ENCODE measurements around the gene SLC41A2. TPM values are rescaled to one million over a fixed set of nuclear protein-coding genes. Genes with fewer than 3 reads are reported as not detected.

The SLC41A2 gene
- total and polyA plus RNA-seq, 9 donors, result 3.1 to 55.1 (median 26.5) TPM

- intact Hi-C loops (cut with DNase I), result no loop called here
- H3K4me3 ChIP-seq, result no peak overlapping the region
- no peak for DNase-seq
- no peak for TF ChIP-seq CTCF (IDR thresholded peaks at IDR 0.05)
- TF ChIP-seq POLR2A (IDR thresholded peaks at IDR 0.05), result no peak
- no peak for TF ChIP-seq EP300 (IDR thresholded peaks at IDR 0.05)
- H3K27ac ChIP-seq, result no peak overlapping the region
- H3K27me3 ChIP-seq, result no peaks in the 10 kb centered on the region
- no peaks in the 10 kb centered on the region for H3K4me1 ChIP-seq (ENCODE audit: insufficient read depth)
- WGBS, 3 donors, result 81 to 82% (median 81%) methylated on average over 2 of the region's 2 CpGs
- H3K9me3 ChIP-seq, result no peaks in the 10 kb centered on the region
- H3K36me3 ChIP-seq, result no peaks in the 10 kb centered on the region
Measured at GRCh38 chr12:104929368-104929767, 28.7 kb downstream of the SLC41A2 start.

- 91 to 94% (median 92%) methylated on average over 7 of the region's 7 CpGs for whole genome bisulfite sequencing, 3 donors
- intact Hi-C loops (cut with DNase I), result no loop called here
Measured at GRCh38 chr12:104928036-104928745, 29.9 kb downstream of the SLC41A2 start.

GRCh38 chr12:104925501-104925900 lies 32.6 kb downstream of the SLC41A2 start:
- TF ChIP-seq EP300 (IDR thresholded peaks at IDR 0.05) (no peak), POLR2A (IDR thresholded peaks at IDR 0.05) (no peak), CTCF (IDR thresholded peaks at IDR 0.05) (no peak)
- no peaks in the 10 kb centered on the region for H3K4me1 ChIP-seq (ENCODE audit: insufficient read depth)
- no peaks in the 10 kb centered on the region for H3K36me3 ChIP-seq
- H3K9me3 ChIP-seq, result no peaks in the 10 kb centered on the region
- no peaks in the 10 kb centered on the region for H3K27me3 ChIP-seq
- H3K4me3 ChIP-seq, result no peak overlapping the region
- no peak for DNase-seq
- H3K27ac ChIP-seq, result no peak overlapping the region
- WGBS, 3 donors, result 96% methylated on average over 7 of the region's 7 CpGs
- intact Hi-C loops (cut with DNase I), result no loop called here

More at GRCh38 chr12:104928036-104928745, 29.9 kb downstream of the SLC41A2 start:
- Histone ChIP-seq H3K27me3 (no peaks in the 10 kb centered on the region), H3K27ac (no peak overlapping the region), H3K9me3 (no peaks in the 10 kb centered on the region), H3K4me3 (no peak overlapping the region), H3K36me3 (no peaks in the 10 kb centered on the region), H3K4me1 (ENCODE audit: insufficient read depth) (no peaks in the 10 kb centered on the region)
- no peak for DNase-seq
- no peak for TF ChIP-seq POLR2A (IDR thresholded peaks at IDR 0.05)

DNA sequence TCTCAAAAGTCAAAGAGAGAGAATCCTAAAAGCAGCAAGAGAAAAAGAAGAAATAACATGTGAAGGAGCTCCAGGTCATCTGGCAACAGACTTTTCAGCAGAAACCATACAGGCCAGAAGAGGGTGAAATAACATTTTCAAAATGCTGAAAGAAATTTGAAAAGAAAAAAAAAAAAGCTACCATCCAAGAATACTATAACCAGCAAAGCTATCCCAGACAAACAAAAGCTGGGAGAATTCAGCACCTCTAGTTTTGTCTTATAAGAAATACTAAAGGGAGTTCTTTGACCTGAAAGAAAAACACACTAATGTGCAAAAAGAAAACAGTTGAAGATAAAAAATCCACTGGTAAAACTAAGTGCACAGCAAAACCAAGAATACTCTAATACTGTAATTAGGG lies 36.8 kb downstream of the SLC41A2 start:
- Histone ChIP-seq H3K27ac (no peak overlapping the region), H3K36me3 (no peaks in the 10 kb centered on the region), H3K4me3 (no peak overlapping the region), H3K27me3 (no peaks in the 10 kb centered on the region), H3K9me3 (no peaks in the 10 kb centered on the region), H3K4me1 (ENCODE audit: insufficient read depth) (no peaks in the 10 kb centered on the region)
- intact Hi-C loops (cut with DNase I), result no loop called here
- no peak for TF ChIP-seq CTCF (IDR thresholded peaks at IDR 0.05)
- TF ChIP-seq EP300 (IDR thresholded peaks at IDR 0.05), result no peak
- no peak for TF ChIP-seq POLR2A (IDR thresholded peaks at IDR 0.05)
- no peak for DNase-seq

DNA sequence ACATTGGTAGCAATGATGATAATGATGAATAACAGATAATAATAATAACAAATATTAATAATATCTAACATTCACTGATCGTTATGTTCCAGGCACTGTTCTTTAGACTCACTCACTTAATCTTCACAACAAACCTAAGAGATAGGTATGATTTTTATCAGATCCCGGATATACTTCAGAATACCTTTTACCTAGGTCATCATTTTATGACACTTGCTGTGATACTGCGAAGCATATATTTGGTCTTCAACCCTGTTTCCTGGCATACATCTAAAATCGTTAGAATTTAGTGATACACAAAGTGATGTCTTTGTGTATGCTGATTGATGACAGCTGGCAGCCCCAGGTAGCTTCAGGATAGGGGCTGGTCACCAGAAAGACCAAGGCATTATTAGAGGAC lies 46.1 kb downstream of the SLC41A2 start:
- intact Hi-C loops (cut with DNase I), result no loop called here
- no peaks in the 10 kb centered on the region for H3K36me3 ChIP-seq
- no peak for DNase-seq
- TF ChIP-seq POLR2A (IDR thresholded peaks at IDR 0.05) (no peak), EP300 (IDR thresholded peaks at IDR 0.05) (no peak), CTCF (IDR thresholded peaks at IDR 0.05) (no peak)
- H3K4me3 ChIP-seq, result no peak overlapping the region
- 87 to 88% (median 88%) methylated on average over 4 of the region's 4 CpGs for WGBS, 3 donors
- no peaks in the 10 kb centered on the region for H3K27me3 ChIP-seq
- H3K4me1 ChIP-seq (ENCODE audit: insufficient read depth), result no peaks in the 10 kb centered on the region
- no peaks in the 10 kb centered on the region for H3K9me3 ChIP-seq
- H3K27ac ChIP-seq, result no peak overlapping the region
